Measurements from ENCODE around the gene PTGES3L. TPM values are rescaled to one million over a fixed set of nuclear protein-coding genes. Genes with fewer than 3 reads are reported as not detected.
"Not testable (repeated sequence)": the region's sequence is repeated elsewhere in the genome, so short reads cannot be mapped to it uniquely, and the experiment has no call there.

PTGES3L gene
- total RNA-seq, 2 donors from 2014 or later = 0.36 to 0.95 TPM

DNA sequence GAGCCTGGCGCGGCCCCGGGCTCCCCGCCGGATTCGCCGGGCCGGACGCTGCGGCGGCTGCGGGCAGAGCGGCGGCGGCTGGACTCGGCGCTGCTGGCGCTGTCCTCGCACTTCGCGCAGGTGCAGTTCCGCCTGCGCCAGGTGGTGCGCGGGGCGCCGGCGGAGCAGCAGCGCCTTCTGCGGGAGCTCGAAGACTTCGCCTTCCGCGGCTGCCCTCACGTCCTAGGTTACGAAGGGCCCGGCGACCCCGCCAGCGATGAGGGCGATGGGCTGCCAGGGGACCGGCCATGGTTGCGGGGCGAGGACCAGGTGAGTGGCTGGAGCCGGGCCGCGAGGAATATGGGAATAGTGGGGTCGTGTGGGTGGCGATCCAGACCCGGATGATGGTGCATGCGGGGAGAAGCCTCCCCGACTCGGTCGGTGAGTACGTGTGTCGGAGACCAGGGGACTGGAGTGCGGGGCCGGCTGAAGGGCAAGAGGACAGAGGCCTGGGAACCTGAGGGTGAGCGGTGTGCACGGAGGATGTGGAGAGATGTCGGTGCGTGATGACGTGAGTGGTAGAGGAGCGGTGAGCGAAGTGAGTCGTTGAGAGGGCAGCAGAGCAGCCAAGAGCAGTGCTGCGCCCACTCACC, 1.0 kb upstream of the PTGES3L start:
- Mint-ChIP-seq H3K27ac (peak overlapping the region; percentile 83), H3K4me1 (ENCODE audit: low read depth) (peaks cover 44% of the 10 kb centered on the region), H3K4me3 (peak overlapping the region; percentile 83 to 86), H3K27me3 (ENCODE audit: low read depth) (no peaks in the 10 kb centered on the region), H3K36me3 (ENCODE audit: insufficient read depth in 2 of 2) (peaks cover 5 to 8% of the 10 kb centered on the region in 2 donors), H3K9me3 (no peaks in the 10 kb centered on the region)
- ATAC-seq (replicated peaks in 1 of 2) (peak; percentile 87 to 89), DNase-seq (peak; percentile 76 to 84)

DNA sequence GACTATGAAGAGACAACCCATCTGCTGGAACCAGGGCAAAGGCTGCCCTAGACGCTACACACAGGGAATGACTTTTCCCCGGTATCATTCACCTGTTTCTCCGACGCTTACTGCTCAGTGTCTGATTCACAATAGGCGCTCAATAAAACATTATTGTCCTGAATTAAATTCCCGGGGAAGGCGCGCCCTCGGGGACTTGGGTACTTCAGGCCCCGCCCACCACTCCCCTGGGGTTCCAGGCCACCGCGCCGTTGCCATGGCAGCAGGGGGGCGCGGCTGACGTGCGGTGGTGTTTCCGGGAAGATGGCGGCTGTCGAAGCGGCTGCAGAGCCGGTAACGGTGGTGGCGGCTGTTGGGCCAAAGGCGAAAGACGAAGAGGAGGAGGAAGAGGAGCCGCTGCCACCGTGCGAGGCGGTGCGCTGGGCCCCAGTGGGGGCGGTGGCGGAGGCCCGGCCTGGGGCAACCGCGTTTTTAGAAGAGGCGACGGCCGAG, 440 bp upstream of the PTGES3L start, which contains the start of gene RUNDC1:
RUNDC1 (plus strand) TSS at position 292 of the 492 bp plus-strand sequence; CDS start at position 304, 12 bp downstream.
- H3K4me3 Mint-ChIP-seq = peak within 1 kb of the TSS; percentile 94 to 99
- peak within 1 kb of the TSS; percentile 83 for H3K27ac Mint-ChIP-seq
- ATAC-seq (replicated peaks in 1 of 2) = peak; percentile 85 to 86
- DNase-seq = peak; percentile 91 to 93
- H3K9me3 Mint-ChIP-seq = no peaks in the 10 kb centered on the region
- H3K36me3 Mint-ChIP-seq (ENCODE audit: insufficient read depth in 2 of 2) = peaks cover 5 to 7% of the 10 kb centered on the region in 2 donors
- peaks cover 44% of the 10 kb centered on the region for H3K4me1 Mint-ChIP-seq (ENCODE audit: low read depth)
- no peaks in the 10 kb centered on the region for H3K27me3 Mint-ChIP-seq (ENCODE audit: low read depth)

DNA sequence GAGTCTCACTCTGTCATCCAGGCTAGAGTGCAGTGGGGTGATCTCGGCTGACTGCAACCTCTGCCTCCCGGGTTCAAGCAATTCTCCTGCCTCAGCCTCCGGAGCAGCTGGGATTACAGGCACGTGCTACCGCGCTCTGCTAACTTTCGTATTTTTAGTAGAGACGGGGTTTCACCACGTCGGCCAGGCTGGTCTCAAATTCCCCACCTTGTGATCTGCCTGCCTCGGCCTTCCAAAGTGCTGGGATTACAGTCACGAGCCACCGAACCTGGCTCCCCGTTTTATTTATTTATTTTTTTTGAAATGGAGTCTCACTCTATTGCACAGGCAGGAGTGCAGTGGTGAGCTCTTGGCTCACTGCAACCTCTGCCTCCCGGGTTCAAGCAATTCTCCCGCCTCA, 4.2 kb downstream of the PTGES3L start:
- not testable (repeated sequence) for H3K27me3 Mint-ChIP-seq (ENCODE audit: low read depth); H3K27ac Mint-ChIP-seq; H3K4me3 Mint-ChIP-seq; DNase-seq; H3K36me3 Mint-ChIP-seq (ENCODE audit: insufficient read depth in 2 of 2); ATAC-seq (replicated peaks in 1 of 2); H3K9me3 Mint-ChIP-seq
- peaks cover 13% of the 10 kb centered on the region for H3K4me1 Mint-ChIP-seq (ENCODE audit: low read depth)

DNA sequence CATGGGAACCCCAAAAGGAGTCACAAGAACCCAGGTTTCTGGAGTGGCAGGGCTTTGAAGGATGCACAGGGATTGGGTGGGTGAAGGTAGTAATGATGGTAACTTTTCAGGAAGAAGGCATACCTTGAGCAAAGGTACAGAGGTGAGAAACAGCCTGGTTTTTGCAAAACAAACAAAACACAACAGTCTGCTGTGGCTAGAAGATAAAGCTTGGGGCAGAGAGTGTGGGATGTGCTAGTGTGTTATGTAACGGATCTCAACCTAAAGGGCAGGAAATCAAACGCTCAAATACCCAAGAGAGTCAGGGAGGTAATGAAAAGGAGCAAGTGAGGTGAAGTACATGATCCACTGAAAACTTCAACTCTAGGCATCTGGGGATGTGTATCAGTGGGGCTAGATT, 4.6 kb downstream of the PTGES3L start:
- no peak for DNase-seq
- Mint-ChIP-seq H3K4me3 (no peak overlapping the region), H3K9me3 (no peaks in the 10 kb centered on the region), H3K36me3 (ENCODE audit: insufficient read depth in 2 of 2) (no peaks in the 10 kb centered on the region), H3K27me3 (ENCODE audit: low read depth) (no peaks in the 10 kb centered on the region), H3K4me1 (ENCODE audit: low read depth) (peaks cover 13% of the 10 kb centered on the region), H3K27ac (no peak overlapping the region)
- no peak for ATAC-seq (replicated peaks in 1 of 2)

DNA sequence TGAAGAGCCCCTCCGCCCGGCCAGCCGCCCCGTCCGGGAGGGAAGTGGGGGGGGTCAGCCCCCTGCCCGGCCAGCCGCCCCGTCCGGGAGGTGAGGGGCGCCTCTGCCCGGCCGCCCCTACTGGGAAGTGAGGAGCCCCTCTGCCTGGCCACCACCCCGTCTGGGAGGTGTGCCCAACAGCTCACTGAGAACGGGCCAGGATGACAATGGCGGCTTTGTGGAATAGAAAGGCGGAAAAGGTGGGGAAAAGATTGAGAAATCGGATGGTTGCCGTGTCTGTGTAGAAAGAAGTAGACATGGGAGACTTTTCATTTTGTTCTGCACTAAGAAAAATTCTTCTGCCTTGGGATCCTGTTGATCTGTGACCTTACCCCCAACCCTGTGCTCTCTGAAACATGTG, 6.6 kb downstream of the PTGES3L start:
- H3K4me1 Mint-ChIP-seq (ENCODE audit: low read depth); H3K9me3 Mint-ChIP-seq: not testable (repeated sequence)

DNA sequence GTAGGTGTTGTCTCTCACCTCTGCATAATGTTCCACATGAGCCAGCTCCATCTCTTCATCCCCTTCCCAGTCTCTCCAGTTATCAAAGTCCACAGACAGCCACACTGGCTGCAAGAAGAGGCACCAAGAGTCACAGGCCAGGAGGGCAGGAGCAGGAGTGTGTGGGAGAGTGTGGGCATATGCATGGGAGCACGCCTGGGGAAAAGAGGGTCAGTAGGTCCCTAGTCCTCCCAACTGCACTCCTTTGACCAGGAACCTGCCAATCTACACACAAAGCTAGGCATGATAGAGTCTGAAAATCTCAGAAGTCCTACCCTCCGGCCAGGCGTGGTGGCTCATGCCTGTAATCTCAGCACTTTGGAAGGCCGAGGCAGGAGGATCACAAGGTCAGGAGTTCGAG, 8.3 kb downstream of the PTGES3L start:
- H3K27me3 Mint-ChIP-seq (ENCODE audit: low read depth) = no peaks in the 10 kb centered on the region
- H3K27ac Mint-ChIP-seq = no peak overlapping the region
- H3K9me3 Mint-ChIP-seq = no peaks in the 10 kb centered on the region

More for the DNA sequence above, 6.6 kb downstream of the PTGES3L start:
- H3K27me3 Mint-ChIP-seq (ENCODE audit: low read depth); ATAC-seq (replicated peaks in 1 of 2); DNase-seq; H3K4me3 Mint-ChIP-seq; H3K36me3 Mint-ChIP-seq (ENCODE audit: insufficient read depth in 2 of 2); H3K27ac Mint-ChIP-seq: not testable (repeated sequence)

DNA sequence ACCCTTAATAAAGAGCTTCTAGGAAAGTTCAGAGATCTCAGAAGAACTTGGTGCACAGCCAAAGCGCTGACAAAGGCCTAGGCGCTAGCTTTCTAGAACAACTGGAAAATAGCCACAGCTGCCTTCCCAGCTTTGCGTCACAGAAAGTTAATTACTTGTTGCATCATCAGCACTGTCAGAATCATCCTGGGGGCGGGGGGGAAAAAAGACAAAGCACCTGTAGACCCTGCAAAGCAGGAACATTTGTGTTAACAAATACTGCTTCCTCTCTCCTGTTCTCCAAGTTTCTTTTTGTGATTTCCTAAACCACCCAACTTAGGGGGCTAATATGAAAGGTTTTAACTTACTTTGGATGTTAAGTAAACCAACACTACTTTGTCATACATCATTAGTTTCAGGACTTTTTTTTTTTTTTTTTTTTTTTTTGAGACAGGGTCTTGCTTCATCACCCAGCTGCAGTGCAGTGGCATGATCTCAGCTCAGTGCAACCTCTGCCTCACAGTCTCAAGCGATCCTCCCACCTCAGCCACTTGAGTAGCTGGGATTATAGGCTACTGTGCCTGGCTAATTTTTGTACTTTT, 10.8 kb downstream of the PTGES3L start:
- Mint-ChIP-seq H3K4me1 (ENCODE audit: low read depth) (peaks cover 7% of the 10 kb centered on the region), H3K27me3 (ENCODE audit: low read depth) (no peaks in the 10 kb centered on the region), H3K27ac (peak overlapping the region; percentile 10), H3K36me3 (ENCODE audit: insufficient read depth in 2 of 2) (peaks cover 0 to 5% of the 10 kb centered on the region in 2 donors), H3K9me3 (no peaks in the 10 kb centered on the region), H3K4me3 (peak overlapping the region in 1 of 2 donors; percentile 40)
- DNase-seq (no peak), ATAC-seq (replicated peaks in 1 of 2) (peak in 1 of 2 donors; percentile 41)

More for the DNA sequence above, 8.3 kb downstream of the PTGES3L start:
- Mint-ChIP-seq H3K4me1 (ENCODE audit: low read depth) (no peaks in the 10 kb centered on the region), H3K36me3 (ENCODE audit: insufficient read depth in 2 of 2) (no peaks in the 10 kb centered on the region), H3K4me3 (no peak overlapping the region)
- DNase-seq (no peak), ATAC-seq (replicated peaks in 1 of 2) (no peak)

DNA sequence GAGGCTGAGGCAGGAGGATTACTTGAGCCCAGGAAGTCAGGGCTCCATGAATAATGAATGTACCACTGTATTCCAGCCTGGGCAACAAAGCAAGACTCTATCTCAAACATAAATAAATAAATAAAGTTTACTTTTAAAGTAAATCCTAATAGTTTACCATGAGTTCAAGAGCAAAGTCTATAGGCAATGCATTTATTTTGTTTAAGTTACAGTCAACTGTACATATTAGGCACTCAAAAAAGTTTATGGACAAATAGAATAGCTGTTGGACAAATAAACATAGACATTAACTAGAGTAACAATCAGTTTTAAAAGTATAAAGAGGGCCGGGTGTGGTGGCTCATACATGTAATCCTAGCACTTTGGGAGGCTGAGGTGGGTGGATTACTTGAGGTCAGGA, 12.0 kb downstream of the PTGES3L start:
- no peaks in the 10 kb centered on the region for H3K9me3 Mint-ChIP-seq
- peaks cover 17% of the 10 kb centered on the region for H3K4me1 Mint-ChIP-seq (ENCODE audit: low read depth)
- no peaks in the 10 kb centered on the region for H3K27me3 Mint-ChIP-seq (ENCODE audit: low read depth)
- peak overlapping the region; percentile 10 for H3K27ac Mint-ChIP-seq
- ATAC-seq (replicated peaks in 1 of 2) = no peak
- no peak for DNase-seq
- H3K4me3 Mint-ChIP-seq = no peak overlapping the region
- peaks cover 2 to 8% of the 10 kb centered on the region in 2 donors for H3K36me3 Mint-ChIP-seq (ENCODE audit: insufficient read depth in 2 of 2)

DNA sequence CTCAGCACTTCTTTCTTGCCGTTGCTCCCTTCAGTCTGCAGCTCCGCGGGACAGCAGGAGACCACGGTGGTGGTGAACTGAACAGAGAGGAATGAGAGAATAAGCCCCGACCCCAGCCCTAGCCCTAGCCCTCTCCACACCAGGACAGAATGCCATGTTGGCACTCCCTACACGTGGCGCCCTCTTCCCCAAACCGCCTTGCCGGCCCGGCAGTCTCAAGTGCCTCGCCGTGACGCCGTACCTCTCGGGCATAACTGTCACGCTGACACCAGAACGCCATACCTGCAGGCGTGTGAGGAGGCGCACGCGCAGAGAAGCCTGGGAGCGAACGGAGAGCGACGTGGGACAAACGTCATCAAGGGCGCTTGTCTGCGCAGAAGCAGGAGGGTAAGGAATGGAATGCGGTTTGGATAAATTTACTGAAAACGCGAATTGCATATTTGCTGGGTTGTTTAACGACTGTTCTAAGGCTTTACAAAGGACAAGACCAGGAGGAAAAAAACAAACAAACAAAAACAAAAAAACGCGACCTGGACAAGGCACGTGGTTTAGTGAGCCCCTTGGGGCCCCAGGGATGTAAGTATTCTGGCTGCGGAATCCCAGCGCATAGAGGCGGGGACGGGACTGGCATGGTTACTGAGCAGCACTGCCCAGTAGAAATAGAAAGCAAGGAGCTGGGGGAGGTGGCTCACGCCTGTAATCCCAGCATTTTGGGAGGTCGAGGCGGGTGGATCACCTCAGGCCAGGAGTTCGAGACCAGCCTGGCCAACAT, 15.5 kb downstream of the PTGES3L start, which contains the start of gene AARSD1:
AARSD1 (minus strand) TSS at position 294 of the 772 bp plus-strand sequence; CDS start at position 280, 14 bp downstream.
- Mint-ChIP-seq H3K4me3 (peak within 1 kb of the TSS; percentile 84 to 93), H3K9me3 (no peaks in the 10 kb centered on the region), H3K27me3 (ENCODE audit: low read depth) (no peaks in the 10 kb centered on the region), H3K4me1 (ENCODE audit: low read depth) (peaks cover 29% of the 10 kb centered on the region), H3K27ac (peak within 1 kb of the TSS; percentile 82), H3K36me3 (ENCODE audit: insufficient read depth in 2 of 2) (peaks cover 9 to 13% of the 10 kb centered on the region in 2 donors)
- peak; percentile 99 for ATAC-seq (replicated peaks in 1 of 2)
- peak; percentile 89 to 93 for DNase-seq

DNA sequence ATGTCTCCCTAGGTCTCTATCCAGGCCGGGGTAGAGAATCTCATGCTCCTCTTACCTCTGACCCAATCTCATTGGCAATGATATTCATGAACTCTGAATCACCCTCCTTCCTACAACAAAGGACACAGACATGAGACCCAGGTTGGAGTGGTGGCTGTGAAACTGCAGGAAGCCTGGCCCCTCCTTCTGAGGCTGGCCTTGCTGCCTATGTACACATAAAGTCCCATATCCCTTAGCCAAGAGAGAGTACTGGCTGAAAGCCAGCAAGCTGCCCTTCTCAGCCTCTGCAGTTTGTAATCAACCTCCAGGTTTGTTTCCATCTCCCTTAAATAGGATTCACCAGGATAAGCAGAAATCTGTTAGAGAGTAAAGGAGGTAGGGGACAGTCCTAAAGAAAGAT, 26.2 kb downstream of the PTGES3L start:
- DNase-seq = no peak
- Mint-ChIP-seq H3K36me3 (ENCODE audit: insufficient read depth in 2 of 2) (peaks cover 10 to 26% of the 10 kb centered on the region in 2 donors), H3K4me3 (no peak overlapping the region), H3K27me3 (ENCODE audit: low read depth) (no peaks in the 10 kb centered on the region), H3K9me3 (no peaks in the 10 kb centered on the region), H3K4me1 (ENCODE audit: low read depth) (no peaks in the 10 kb centered on the region), H3K27ac (no peak overlapping the region)
- no peak for ATAC-seq (replicated peaks in 1 of 2)

DNA sequence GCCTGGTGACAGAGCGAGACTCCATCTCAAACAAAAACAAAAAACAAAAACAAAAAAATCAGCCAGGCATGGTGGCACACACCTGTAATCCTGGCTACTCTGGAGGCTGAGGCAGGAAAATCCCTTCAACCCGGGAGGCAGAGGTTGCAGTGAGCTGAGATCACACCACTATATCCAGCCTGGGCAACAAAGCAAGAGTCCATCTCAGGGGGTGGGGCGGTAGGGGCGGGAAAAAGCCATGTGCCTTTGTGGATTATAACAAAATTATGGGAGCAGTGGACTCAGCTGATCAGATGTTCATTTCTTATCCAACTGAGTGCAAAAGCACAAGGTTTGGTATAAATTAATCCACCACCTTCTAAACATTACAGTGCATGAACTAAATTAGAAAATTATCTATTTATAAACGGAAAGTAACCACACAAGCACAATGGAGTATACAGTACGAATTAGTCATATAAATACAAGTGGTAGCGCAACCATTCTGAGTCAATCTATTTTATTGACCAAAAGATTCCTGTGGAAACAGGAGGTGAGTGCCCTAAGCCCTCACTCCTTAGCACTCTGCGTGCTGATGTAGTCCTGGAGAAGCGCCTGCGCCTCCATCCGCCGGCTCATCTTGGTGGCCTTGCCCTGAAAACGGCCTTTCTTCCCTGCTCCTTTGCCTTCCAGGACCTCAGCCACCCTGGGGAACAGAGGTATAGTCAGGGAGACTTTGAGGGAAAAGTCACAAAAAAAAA, 29.7 kb downstream of the PTGES3L start:
- Mint-ChIP-seq H3K4me1 (ENCODE audit: low read depth) (no peaks in the 10 kb centered on the region), H3K27me3 (ENCODE audit: low read depth) (no peaks in the 10 kb centered on the region), H3K27ac (no peak overlapping the region), H3K36me3 (ENCODE audit: insufficient read depth in 2 of 2) (peaks cover 5 to 8% of the 10 kb centered on the region in 2 donors), H3K9me3 (no peaks in the 10 kb centered on the region), H3K4me3 (no peak overlapping the region)
- DNase-seq (no peak), ATAC-seq (replicated peaks in 1 of 2) (no peak)

DNA sequence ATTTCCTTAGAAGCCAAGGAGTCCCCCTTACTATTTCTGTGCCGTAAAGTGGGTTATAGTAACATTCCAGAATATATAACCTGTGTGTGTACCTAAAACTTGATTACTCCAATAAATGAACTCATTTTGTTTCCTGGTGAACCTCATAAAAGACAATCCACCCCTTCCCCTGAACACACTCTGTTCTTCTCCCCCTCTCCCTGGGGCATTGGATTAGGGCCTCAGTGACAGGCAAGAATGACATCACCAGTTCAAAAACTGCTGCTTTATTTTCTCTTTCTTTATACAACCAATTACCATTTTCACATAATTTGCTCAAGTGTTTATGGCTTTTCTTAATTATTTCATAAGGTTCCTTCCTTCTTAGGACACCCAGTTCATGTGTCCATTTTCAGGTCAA, 33.1 kb downstream of the PTGES3L start:
- no peaks in the 10 kb centered on the region for H3K27me3 Mint-ChIP-seq (ENCODE audit: low read depth)
- no peaks in the 10 kb centered on the region for H3K4me1 Mint-ChIP-seq (ENCODE audit: low read depth)
- no peaks in the 10 kb centered on the region for H3K9me3 Mint-ChIP-seq
- DNase-seq (no peak), ATAC-seq (replicated peaks in 1 of 2) (no peak)
- no peak overlapping the region for H3K4me3 Mint-ChIP-seq
- peak overlapping the region; percentile 54 for H3K27ac Mint-ChIP-seq
- H3K36me3 Mint-ChIP-seq (ENCODE audit: insufficient read depth in 2 of 2) = peaks cover 3 to 5% of the 10 kb centered on the region in 2 donors
